Stimulated activated CD4-positive, alpha-beta T cell treated with anti-CD3 and anti-CD28 coated beads, Interleukin-1b, Interleukin-23, amount 100 ng/mL, for 1 hour (primary cell): ENCODE results near the gene RASA3.

Experiments used
- DNase-seq, 2 donors: peaks; one replicate each; pipeline ENCODE4 v3.0.0-alpha.2; 2020; ENCODE audit warnings: low read depth in 2 of 2

Gene RASA3

DNA sequence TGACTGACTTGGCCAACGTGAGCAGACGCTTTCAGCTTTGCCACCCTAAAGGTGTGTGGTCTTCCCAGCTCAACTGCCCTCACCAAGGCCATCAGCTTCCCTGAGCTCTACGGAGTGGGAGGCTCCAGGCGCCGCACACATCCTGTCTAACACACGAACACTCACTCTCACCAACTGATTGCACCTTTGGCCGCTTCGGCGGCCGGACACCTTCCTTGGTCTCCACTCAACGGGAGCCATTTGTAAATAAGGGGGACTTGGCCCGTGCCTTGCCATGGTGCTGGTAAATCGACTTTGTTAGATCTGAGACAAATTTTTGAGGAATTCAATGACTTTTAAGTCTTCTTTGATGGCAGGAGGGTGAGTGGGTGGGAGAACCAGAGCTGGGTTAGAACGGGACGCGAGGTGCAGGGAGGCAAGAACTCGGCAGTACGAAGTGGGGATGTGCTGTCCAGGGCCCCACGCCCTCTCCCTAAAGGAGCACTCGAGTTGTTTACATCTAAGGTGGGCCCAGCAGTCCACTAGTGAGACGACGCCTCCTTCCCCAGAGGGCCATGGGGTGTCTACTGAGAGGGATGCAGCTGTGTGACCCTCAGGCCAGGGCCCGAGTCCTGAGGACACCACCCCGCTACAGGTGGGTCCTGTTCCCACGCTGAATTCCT, 163.0 kb downstream of the RASA3 start:
- DNase-seq: no peak

- no peak for DNase-seq
These were observed 163.7 kb downstream of the RASA3 start for GRCh38 chr13:113968463-113969310.

- DNase-seq: no peak
These were observed 164.5 kb downstream of the RASA3 start for GRCh38 chr13:113967729-113968462.

- DNase-seq: no peak
These were observed 165.2 kb downstream of the RASA3 start for GRCh38 chr13:113967206-113967720.

DNA sequence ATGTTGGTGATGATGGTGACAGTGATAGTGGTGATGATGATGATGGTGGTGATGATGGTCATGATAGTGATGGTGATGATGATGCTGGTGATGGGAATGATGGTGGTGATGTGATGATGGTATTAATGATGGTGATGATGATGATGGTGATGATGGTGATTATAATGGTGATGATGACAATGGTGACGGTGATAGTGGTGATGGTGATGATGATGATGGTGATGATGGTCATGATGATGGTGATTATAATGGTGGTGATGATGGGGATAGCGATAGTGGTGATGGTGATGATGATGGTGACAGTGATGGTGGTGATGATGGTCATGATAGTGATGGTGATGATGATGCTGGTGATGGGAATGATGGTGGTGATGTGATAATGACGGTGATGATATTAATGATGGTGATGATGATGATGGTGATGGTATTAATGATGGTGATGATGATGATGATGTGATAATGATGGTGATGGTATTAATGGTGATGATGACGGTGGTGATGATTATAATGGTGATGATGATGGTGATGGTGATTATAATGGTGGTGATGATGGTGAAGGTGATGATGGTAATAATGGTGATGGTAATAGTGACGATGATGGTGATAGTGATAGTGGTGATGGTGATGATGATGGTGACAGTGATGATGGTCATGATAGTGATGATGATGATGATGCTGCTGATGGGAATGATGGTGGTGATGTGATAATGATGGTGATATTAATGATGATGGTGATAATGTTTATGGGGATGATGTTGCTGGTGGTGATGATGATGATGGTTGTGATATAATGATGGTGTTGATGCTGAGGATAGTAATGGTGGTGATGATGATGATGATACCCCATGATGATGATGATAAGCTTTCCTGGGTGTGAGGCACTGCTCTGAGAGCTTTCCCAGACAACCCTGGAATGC, 166.2 kb downstream of the RASA3 start:
- no peak for DNase-seq

- no peak for DNase-seq
These were observed 167.0 kb downstream of the RASA3 start for GRCh38 chr13:113965383-113965874.

GRCh38 chr13:113964251-113964995, 168.0 kb downstream of the RASA3 start:
- DNase-seq: no peak

- DNase-seq: no peak
These were observed 169.0 kb downstream of the RASA3 start for GRCh38 chr13:113963376-113963775.

DNA sequence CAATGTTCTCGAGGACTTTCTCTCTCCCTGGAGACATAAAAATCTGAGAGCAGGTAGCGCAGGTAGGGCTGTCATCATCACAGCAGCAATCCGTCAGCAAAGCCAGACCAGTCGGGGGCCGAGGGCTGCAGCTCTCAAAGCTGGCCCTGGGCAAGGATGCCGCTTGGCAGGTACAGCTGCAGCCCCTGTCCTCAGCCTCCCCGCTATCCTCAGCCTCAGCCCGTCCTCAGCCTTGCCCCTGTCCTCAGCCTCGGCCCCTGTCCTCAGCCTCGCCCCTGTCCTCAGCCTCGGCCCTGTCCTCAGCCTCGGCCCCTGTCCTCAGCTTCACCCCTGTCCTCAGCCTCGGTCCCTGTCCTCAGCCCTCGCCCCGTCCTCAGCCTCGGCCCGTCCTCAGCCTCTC, 169.4 kb downstream of the RASA3 start:
- no peak for DNase-seq

DNA sequence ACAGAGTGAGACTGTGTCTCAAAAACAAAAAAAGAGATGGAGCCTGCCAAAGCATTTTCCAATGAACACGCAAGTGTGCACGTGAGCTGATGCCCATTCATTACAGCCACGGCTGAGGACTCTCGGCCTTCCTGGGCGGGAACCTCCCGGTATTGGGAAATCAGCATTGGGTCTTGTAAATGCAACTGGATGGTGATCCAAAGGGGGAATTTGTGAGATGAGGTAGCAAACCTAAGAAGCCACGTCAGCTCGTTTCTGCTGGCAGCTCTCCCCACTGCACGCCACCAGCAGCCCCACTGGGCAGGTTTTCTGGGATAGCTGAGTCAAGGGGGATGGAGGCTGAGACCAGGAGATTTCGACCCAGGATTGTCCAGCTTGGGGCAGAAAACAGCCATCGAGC, 170.0 kb downstream of the RASA3 start:
- DNase-seq: no peak

DNA sequence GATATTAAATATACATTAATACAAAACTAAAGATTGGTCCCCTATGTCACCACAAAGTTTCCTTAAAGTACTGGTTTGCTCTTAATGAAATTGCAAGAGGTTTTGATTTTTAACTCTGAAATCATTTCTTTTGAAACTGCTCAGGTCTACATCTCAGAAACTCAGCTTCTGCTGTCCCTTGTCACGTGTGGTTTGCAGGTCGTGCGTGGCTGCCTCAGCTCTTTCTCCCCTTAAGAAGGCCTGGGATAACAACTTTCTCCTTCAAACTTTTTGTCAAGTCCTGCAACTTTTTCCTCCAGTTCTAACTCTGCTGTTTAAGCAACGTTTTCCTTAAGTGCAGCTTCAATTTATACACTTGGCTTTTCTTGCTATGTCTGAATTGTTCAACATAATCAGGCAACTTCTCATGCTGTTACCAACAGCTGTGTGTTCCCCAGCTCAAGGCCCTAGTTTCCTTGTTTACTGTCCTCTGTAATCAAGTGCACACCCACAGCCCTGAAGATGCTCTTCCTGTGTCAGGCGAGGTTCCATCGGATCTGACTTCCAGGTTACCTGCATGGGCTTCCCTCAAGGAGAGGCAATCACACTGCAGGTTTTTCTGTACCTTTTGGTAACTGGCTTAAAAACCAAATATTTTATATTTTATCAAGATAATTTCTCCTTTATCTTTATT, 172.0 kb downstream of the RASA3 start:
- DNase-seq: no peak

GRCh38 chr13:113959198-113959597, 173.2 kb downstream of the RASA3 start:
- no peak for DNase-seq

DNA sequence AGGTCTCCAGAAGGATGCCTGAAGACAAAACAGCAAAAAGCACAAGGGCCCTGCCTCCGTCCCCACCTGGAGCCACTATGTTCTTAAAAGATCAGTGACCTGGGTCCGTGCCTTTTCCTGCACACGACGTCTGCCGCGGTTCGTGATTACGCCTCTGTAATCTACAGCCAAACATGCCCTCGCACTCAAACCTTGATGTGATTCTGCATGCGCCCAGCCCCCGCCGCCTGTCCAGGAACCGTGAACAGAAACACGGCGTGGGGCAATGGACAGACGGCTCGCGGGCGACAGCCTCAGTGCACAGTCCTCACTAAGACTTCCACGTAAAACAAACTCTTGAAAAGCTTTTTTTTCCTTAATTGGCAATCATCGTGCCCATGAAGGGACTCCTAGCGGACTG, 174.1 kb downstream of the RASA3 start:
- no peak for DNase-seq

DNA sequence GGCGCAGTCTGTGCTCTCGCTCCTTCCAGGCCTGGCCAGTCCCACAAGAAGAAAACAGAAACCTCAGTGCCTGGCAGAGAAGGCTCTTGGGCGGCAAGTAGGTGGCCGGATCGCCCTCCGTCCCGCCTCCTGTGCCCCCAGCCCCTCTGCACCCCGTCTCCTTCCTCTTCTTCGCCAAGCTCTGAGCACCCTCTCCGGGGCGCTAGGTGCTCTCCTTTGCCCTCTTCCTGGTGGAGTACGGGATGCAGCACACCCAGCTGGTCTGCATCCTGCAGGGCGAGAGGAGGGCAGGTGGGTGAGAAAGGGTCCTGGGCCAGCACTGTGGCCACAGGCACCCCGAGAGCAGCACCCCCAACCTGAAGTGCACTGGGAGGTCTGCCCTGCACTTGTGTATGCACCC, 175.9 kb downstream of the RASA3 start:
- DNase-seq: no peak

GRCh38 chr13:113955691-113956090, 176.7 kb downstream of the RASA3 start:
- DNase-seq: no peak

DNA sequence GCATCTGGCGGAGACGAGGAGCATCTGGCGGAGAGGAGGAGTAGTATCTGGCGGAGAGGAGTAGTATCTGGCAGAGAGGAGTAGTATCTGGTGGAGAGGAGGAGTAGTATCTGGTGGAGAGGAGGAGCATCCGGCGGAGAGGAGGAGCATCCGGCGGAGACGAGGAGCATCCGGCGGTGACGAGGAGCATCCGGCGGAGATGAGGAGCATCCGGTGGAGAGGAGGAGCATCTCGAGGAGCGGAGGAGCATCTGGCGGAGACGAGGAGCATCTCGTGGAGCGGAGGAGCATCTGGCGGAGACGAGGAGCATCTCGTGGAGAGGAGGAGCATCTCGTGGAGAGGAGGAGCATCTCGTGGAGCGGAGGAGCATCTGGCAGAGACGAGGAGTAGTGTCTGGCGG, 177.2 kb downstream of the RASA3 start:
- DNase-seq: no peak

DNA sequence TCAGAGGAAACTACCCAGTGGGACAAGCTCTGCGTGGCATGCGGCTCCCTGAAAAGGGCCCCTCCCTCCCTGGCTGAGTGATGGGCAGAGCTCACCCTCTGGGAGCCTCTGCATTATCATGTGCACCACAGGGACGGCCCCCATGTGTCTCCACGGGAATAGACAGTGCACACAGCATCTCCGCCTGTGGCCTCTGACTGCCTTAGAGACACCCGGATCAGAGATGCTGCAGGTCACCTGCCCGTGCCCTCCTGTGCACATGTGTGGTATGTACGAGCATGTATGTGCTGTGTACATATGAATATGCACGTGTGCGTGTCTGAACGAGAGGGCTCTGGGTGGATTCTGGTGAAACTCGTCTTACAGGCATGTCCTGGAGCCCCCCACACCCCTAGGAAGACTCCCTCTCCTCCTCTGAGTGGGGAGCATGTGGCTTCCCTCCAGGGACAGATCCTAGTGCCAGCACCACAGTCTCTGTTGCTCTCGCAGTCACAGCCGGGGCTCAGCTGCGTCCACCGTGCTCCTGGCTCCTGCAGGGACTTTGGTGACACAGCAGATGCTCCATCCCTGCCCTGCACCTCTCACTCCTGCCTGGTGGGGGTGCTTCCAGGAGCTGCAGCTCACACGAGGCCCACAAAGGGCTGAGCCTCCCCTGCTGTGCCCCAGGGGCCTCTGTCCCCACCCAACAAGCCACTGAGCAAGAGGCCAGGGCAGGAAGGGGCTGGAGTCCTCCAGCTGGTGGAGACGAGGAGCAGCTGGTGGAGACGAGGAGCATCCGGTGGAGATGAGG, 178.2 kb downstream of the RASA3 start:
- DNase-seq: no peak

DNA sequence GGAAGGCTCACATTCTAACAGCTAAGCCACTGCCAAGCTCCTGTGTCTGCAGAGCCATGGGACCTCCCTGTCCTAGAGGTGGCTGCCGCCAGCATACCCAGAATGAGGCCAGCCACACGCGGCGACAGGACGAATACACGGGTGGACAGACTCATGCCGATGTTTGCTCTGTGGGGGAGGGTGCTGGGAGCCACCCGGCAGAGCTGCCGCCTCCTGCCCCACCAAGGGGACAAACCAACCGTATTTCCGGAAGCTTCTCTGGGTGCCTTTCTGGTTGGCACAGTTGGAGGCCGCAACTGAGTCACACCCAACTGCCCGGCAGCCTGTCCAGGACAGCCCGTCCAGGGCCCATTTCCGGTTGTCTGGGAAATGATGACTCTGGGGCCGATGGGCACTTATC, 178.9 kb downstream of the RASA3 start:
- DNase-seq: no peak

- DNase-seq: no peak
These were observed 179.4 kb downstream of the RASA3 start for GRCh38 chr13:113952983-113953520.
